ENCODE results near the gene CDK15.
"Not testable (repeated sequence)": the region's sequence is repeated elsewhere in the genome, so short reads cannot be mapped to it uniquely, and the experiment has no call there.

CDK15 gene

GRCh38 chr2:201835066-201835465, 28.7 kb downstream of the CDK15 start:
- DNase-seq, result no peak

GRCh38 chr2:201837391-201837790, 31.1 kb downstream of the CDK15 start:
- no peak for DNase-seq

- DNase-seq, result no peak
These were observed 31.6 kb downstream of the CDK15 start for GRCh38 chr2:201837824-201838431.

GRCh38 chr2:201839727-201840126, 33.4 kb downstream of the CDK15 start:
- no peak for DNase-seq

- DNase-seq, result no peak
These were observed 34.4 kb downstream of the CDK15 start for GRCh38 chr2:201840726-201841125.

- no peak for DNase-seq
These were observed 36.0 kb downstream of the CDK15 start for GRCh38 chr2:201842131-201842860.

GRCh38 chr2:201844922-201845321, 38.6 kb downstream of the CDK15 start:
- not testable (repeated sequence) for DNase-seq

GRCh38 chr2:201847481-201847880, 41.1 kb downstream of the CDK15 start:
- DNase-seq, result peak; percentile 41

GRCh38 chr2:201852462-201852861, 46.1 kb downstream of the CDK15 start:
- no peak for DNase-seq

- no peak for DNase-seq
These were observed 46.6 kb downstream of the CDK15 start for GRCh38 chr2:201852878-201853415.

GRCh38 chr2:201854221-201854801, 48.0 kb downstream of the CDK15 start:
- DNase-seq, result peak; percentile 82

- DNase-seq, result no peak
These were observed 48.5 kb downstream of the CDK15 start for GRCh38 chr2:201854841-201855240.

- no peak for DNase-seq
These were observed 49.0 kb downstream of the CDK15 start for GRCh38 chr2:201855356-201855755.

- DNase-seq, result no peak
These were observed 51.0 kb downstream of the CDK15 start for GRCh38 chr2:201857326-201857725.

- peak; percentile 31 for DNase-seq
These were observed 52.2 kb downstream of the CDK15 start for GRCh38 chr2:201858281-201859184.

GRCh38 chr2:201859949-201860348, 53.6 kb downstream of the CDK15 start:
- DNase-seq, result no peak

GRCh38 chr2:201860636-201861066, 54.3 kb downstream of the CDK15 start:
- DNase-seq, result peak; percentile 74

GRCh38 chr2:201862843-201863242, 56.5 kb downstream of the CDK15 start:
- no peak for DNase-seq

GRCh38 chr2:201866643-201867473, 60.5 kb downstream of the CDK15 start:
- no peak for DNase-seq

GRCh38 chr2:201871471-201871870, 65.1 kb downstream of the CDK15 start:
- DNase-seq, result no peak

GRCh38 chr2:201872591-201872990, 66.3 kb downstream of the CDK15 start:
- DNase-seq, result no peak

- no peak for DNase-seq
These were observed 73.7 kb downstream of the CDK15 start for GRCh38 chr2:201879996-201880395.

Data from kidney glomerular epithelial cell (primary cell).